Pons (tissue), 1 donor: ENCODE data around the gene TMEM217.
A peak's percentile ranks its signal among the peaks of the same experiment; 100 is the strongest.
"Not testable (repeated sequence)": the region's sequence is repeated elsewhere in the genome, so short reads cannot be mapped to it uniquely, and the experiment has no call there.

Source experiments
- DNase-seq: peaks from one replicate; pipeline ENCODE4 v3.0.0-alpha.2; 2016; ENCODE audit warnings: low spot score

The TMEM217 gene

GRCh38 chr6:37257634-37258404, at the start of gene TMEM217, which contains the start of gene TBC1D22B:
Gene TMEM217 (minus strand): TSS chr6:37258144. CDS start chr6:37219030, 39,114 bp downstream.
Gene TBC1D22B (plus strand): TSS chr6:37257772. CDS start chr6:37257918, 146 bp downstream.
- DNase-seq: peak; percentile 94

- DNase-seq: not testable (repeated sequence)
Measured at GRCh38 chr6:37307484-37307883, 49.5 kb upstream of the TMEM217 start.

GRCh38 chr6:37306624-37307222, 48.8 kb upstream of the TMEM217 start:
- no peak for DNase-seq

GRCh38 chr6:37305841-37306425, 48.0 kb upstream of the TMEM217 start:
- DNase-seq: no peak

- DNase-seq: no peak
Measured at GRCh38 chr6:37304766-37305165, 46.8 kb upstream of the TMEM217 start.

- DNase-seq: peak; percentile 35
Measured at GRCh38 chr6:37303891-37304503, 46.1 kb upstream of the TMEM217 start.

- no peak for DNase-seq
Measured at GRCh38 chr6:37303091-37303660, 45.2 kb upstream of the TMEM217 start.

- no peak for DNase-seq
Measured at GRCh38 chr6:37302086-37302686, 44.2 kb upstream of the TMEM217 start.

GRCh38 chr6:37299990-37300389, 42.0 kb upstream of the TMEM217 start:
- DNase-seq: no peak

GRCh38 chr6:37298958-37299357, 41.0 kb upstream of the TMEM217 start:
- DNase-seq: no peak

GRCh38 chr6:37297637-37298036, 39.7 kb upstream of the TMEM217 start:
- not testable (repeated sequence) for DNase-seq

GRCh38 chr6:37293426-37293825, 35.5 kb upstream of the TMEM217 start:
- DNase-seq: no peak

- DNase-seq: no peak
Measured at GRCh38 chr6:37289931-37290330, 32.0 kb upstream of the TMEM217 start.

- no peak for DNase-seq
Measured at GRCh38 chr6:37288247-37288646, 30.3 kb upstream of the TMEM217 start.

- DNase-seq: no peak
Measured at GRCh38 chr6:37287519-37288157, 29.7 kb upstream of the TMEM217 start.

GRCh38 chr6:37285861-37286311, 27.9 kb upstream of the TMEM217 start:
- DNase-seq: no peak

GRCh38 chr6:37284781-37285180, 26.8 kb upstream of the TMEM217 start:
- no peak for DNase-seq

GRCh38 chr6:37283671-37284151, 25.8 kb upstream of the TMEM217 start:
- DNase-seq: peak; percentile 64

- DNase-seq: peak; percentile 41
Measured at GRCh38 chr6:37283268-37283667, 25.3 kb upstream of the TMEM217 start.

GRCh38 chr6:37282371-37282770, 24.4 kb upstream of the TMEM217 start:
- DNase-seq: no peak
